ENCODE data around the gene ZSWIM4.
A peak's percentile ranks its signal among the peaks of the same experiment; 100 is the strongest.

The ZSWIM4 gene

GRCh38 chr19:13804830-13805683 is 9.8 kb downstream of the ZSWIM4 start:
- FAIRE-seq: no peak
- no peak for DNase-seq (ENCODE audit: insufficient read length, low spot score)

- FAIRE-seq (no peak), DNase-seq (ENCODE audit: insufficient read length, low spot score) (no peak)
These were observed 11.5 kb downstream of the ZSWIM4 start for GRCh38 chr19:13806728-13807127.

GRCh38 chr19:13807421-13808021 is 12.3 kb downstream of the ZSWIM4 start:
- DNase-seq (ENCODE audit: insufficient read length, low spot score) (no peak), FAIRE-seq (peak; percentile 78)

- DNase-seq (ENCODE audit: insufficient read length, low spot score): no peak
- FAIRE-seq: no peak
These were observed 13.6 kb downstream of the ZSWIM4 start for GRCh38 chr19:13808856-13809255.

GRCh38 chr19:13812544-13812943 is 17.3 kb downstream of the ZSWIM4 start:
- peak; percentile 13 for FAIRE-seq

GRCh38 chr19:13813147-13813546 is 17.9 kb downstream of the ZSWIM4 start:
- FAIRE-seq: no peak
- DNase-seq (ENCODE audit: insufficient read length, low spot score): no peak

More at GRCh38 chr19:13812544-13812943, 17.3 kb downstream of the ZSWIM4 start:
- DNase-seq (ENCODE audit: insufficient read length, low spot score): no peak

- FAIRE-seq: no peak
- no peak for DNase-seq (ENCODE audit: insufficient read length, low spot score)
These were observed 19.3 kb downstream of the ZSWIM4 start for GRCh38 chr19:13814550-13814949.

- DNase-seq (ENCODE audit: insufficient read length, low spot score) (no peak), FAIRE-seq (no peak)
These were observed 21.9 kb downstream of the ZSWIM4 start for GRCh38 chr19:13817018-13817614.

GRCh38 chr19:13817615-13818371 is 22.6 kb downstream of the ZSWIM4 start:
- FAIRE-seq (no peak), DNase-seq (ENCODE audit: insufficient read length, low spot score) (no peak)

- DNase-seq (ENCODE audit: insufficient read length, low spot score): no peak
- FAIRE-seq: no peak
These were observed 24.0 kb downstream of the ZSWIM4 start for GRCh38 chr19:13819238-13819637.

- FAIRE-seq (no peak), DNase-seq (ENCODE audit: insufficient read length, low spot score) (no peak)
These were observed 26.0 kb downstream of the ZSWIM4 start for GRCh38 chr19:13821292-13821691.

GRCh38 chr19:13823256-13823655 is 28.0 kb downstream of the ZSWIM4 start:
- DNase-seq (ENCODE audit: insufficient read length, low spot score): no peak
- FAIRE-seq: no peak

GRCh38 chr19:13823901-13824300 is 28.7 kb downstream of the ZSWIM4 start:
- FAIRE-seq (no peak), DNase-seq (ENCODE audit: insufficient read length, low spot score) (no peak)

GRCh38 chr19:13824703-13825102 is 29.5 kb downstream of the ZSWIM4 start:
- no peak for DNase-seq (ENCODE audit: insufficient read length, low spot score)

GRCh38 chr19:13825489-13826441 is 30.5 kb downstream of the ZSWIM4 start:
- DNase-seq (ENCODE audit: insufficient read length, low spot score) (no peak), FAIRE-seq (no peak)

More at GRCh38 chr19:13824703-13825102, 29.5 kb downstream of the ZSWIM4 start:
- no peak for FAIRE-seq

- no peak for DNase-seq (ENCODE audit: insufficient read length, low spot score)
- FAIRE-seq: no peak
These were observed 31.5 kb downstream of the ZSWIM4 start for GRCh38 chr19:13826652-13827235.

- no peak for FAIRE-seq
These were observed 32.4 kb downstream of the ZSWIM4 start for GRCh38 chr19:13827656-13828055.

GRCh38 chr19:13830114-13830740 is 35.0 kb downstream of the ZSWIM4 start:
- no peak for DNase-seq (ENCODE audit: insufficient read length, low spot score)
- FAIRE-seq: no peak

More at GRCh38 chr19:13827656-13828055, 32.4 kb downstream of the ZSWIM4 start:
- no peak for DNase-seq (ENCODE audit: insufficient read length, low spot score)

Measured in HTR-8/SVneo (cell line).